ENCODE results near the gene KDF1. TPM values are rescaled to one million over a fixed set of nuclear protein-coding genes. Genes with fewer than 3 reads are reported as not detected.

KDF1 gene
- total RNA-seq, 1 donor: not detected

GRCh38 chr1:27004471-27005165, 44.4 kb upstream of the KDF1 start:
- H3K4me3 ChIP-seq (ENCODE audit: low read depth, low read length): no peak overlapping the region
- no peak for TF ChIP-seq CTCF (IDR thresholded peaks at IDR 0.05; ENCODE audit: insufficient read depth, low read length)
- DNase-seq (ENCODE audit: low read depth): no peak

GRCh38 chr1:27003745-27004470, 43.6 kb upstream of the KDF1 start:
- no peak overlapping the region for H3K4me3 ChIP-seq (ENCODE audit: low read depth, low read length)
- TF ChIP-seq CTCF (IDR thresholded peaks at IDR 0.05; ENCODE audit: insufficient read depth, low read length): no peak
- no peak for DNase-seq (ENCODE audit: low read depth)

- DNase-seq (ENCODE audit: low read depth): no peak
Observed at GRCh38 chr1:27001570-27002360, 41.5 kb upstream of the KDF1 start.

GRCh38 chr1:27000817-27001460, 40.7 kb upstream of the KDF1 start:
- TF ChIP-seq CTCF (IDR thresholded peaks at IDR 0.05; ENCODE audit: insufficient read depth, low read length): no peak
- no peak overlapping the region for H3K4me3 ChIP-seq (ENCODE audit: low read depth, low read length)
- DNase-seq (ENCODE audit: low read depth): peak; percentile 58

More at GRCh38 chr1:27001570-27002360, 41.5 kb upstream of the KDF1 start:
- TF ChIP-seq CTCF (IDR thresholded peaks at IDR 0.05; ENCODE audit: insufficient read depth, low read length): no peak
- no peak overlapping the region for H3K4me3 ChIP-seq (ENCODE audit: low read depth, low read length)

GRCh38 chr1:27000090-27000816, 40.0 kb upstream of the KDF1 start:
- no peak overlapping the region for H3K4me3 ChIP-seq (ENCODE audit: low read depth, low read length)
- DNase-seq (ENCODE audit: low read depth): no peak
- no peak for TF ChIP-seq CTCF (IDR thresholded peaks at IDR 0.05; ENCODE audit: insufficient read depth, low read length)
